Nephron progenitor cell (in vitro differentiated cells): ENCODE results near the gene ITIH3.

ENCODE experiments used
- DNase-seq: peaks from one replicate; pipeline ENCODE4 v3.0.0; 2021
- H3K27ac Mint-ChIP-seq: 2 replicates; pipeline ENCODE4 v1.8.0; 2021; ENCODE audit warnings: mild to moderate bottlenecking, moderate library complexity, mixed read lengths
- H3K27me3 Mint-ChIP-seq: 2 replicates; pipeline ENCODE4 v1.8.0; 2021; ENCODE audit warnings: mild to moderate bottlenecking, low read depth, mixed read lengths; ENCODE audit not compliant: poor library complexity
- H3K36me3 Mint-ChIP-seq: 2 replicates; pipeline ENCODE4 v1.8.0; 2021; ENCODE audit warnings: low read depth, mixed read lengths
- H3K4me1 Mint-ChIP-seq: 2 replicates; pipeline ENCODE4 v1.8.0; 2021; ENCODE audit warnings: mixed read lengths
- H3K4me3 Mint-ChIP-seq: 2 replicates; pipeline ENCODE4 v1.8.0; 2021; ENCODE audit warnings: mild to moderate bottlenecking, moderate library complexity, mixed read lengths
- H3K9me3 Mint-ChIP-seq: 2 replicates; pipeline ENCODE4 v1.8.0; 2021; ENCODE audit warnings: mild to moderate bottlenecking, moderate library complexity, mixed read lengths
- TF ChIP-seq, protein P1 (sequence below): fragments of 200-600 bp; sonication (generic); IDR thresholded peaks from 2 replicates; pipeline ENCODE4 v1.5.0; 2021; ENCODE audit warnings: antibody characterized with exemption

Gene ITIH3

DNA sequence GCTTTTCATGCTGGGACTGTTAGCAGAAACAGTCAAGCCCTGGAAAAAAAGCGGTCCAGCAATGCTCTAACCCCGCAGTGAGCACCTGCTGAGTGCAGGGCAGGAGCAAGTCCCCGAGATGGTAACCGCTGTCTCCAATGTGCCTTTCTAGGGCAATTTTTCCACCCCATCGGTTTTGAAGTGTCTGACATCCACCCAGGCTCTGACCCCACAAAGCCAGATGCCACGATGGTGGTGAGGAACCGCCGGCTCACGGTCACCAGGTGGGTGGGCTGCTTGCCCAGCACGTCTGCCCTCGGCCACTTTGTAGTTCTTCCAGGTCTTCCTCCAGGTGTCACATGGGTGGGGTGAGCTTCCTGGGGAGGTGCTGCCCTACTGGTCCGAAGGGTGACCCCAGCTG, 3.2 kb upstream of the ITIH3 start:
- Mint-ChIP-seq H3K4me3 (no peak overlapping the region), H3K27me3 (peaks cover 17% of the 10 kb centered on the region), H3K36me3 (no peaks in the 10 kb centered on the region), H3K27ac (no peak overlapping the region), H3K4me1 (peaks cover 51% of the 10 kb centered on the region), H3K9me3 (no peaks in the 10 kb centered on the region)
- DNase-seq: no peak
- TF ChIP-seq, protein P1, sequence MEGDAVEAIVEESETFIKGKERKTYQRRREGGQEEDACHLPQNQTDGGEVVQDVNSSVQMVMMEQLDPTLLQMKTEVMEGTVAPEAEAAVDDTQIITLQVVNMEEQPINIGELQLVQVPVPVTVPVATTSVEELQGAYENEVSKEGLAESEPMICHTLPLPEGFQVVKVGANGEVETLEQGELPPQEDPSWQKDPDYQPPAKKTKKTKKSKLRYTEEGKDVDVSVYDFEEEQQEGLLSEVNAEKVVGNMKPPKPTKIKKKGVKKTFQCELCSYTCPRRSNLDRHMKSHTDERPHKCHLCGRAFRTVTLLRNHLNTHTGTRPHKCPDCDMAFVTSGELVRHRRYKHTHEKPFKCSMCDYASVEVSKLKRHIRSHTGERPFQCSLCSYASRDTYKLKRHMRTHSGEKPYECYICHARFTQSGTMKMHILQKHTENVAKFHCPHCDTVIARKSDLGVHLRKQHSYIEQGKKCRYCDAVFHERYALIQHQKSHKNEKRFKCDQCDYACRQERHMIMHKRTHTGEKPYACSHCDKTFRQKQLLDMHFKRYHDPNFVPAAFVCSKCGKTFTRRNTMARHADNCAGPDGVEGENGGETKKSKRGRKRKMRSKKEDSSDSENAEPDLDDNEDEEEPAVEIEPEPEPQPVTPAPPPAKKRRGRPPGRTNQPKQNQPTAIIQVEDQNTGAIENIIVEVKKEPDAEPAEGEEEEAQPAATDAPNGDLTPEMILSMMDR: no peak

DNA sequence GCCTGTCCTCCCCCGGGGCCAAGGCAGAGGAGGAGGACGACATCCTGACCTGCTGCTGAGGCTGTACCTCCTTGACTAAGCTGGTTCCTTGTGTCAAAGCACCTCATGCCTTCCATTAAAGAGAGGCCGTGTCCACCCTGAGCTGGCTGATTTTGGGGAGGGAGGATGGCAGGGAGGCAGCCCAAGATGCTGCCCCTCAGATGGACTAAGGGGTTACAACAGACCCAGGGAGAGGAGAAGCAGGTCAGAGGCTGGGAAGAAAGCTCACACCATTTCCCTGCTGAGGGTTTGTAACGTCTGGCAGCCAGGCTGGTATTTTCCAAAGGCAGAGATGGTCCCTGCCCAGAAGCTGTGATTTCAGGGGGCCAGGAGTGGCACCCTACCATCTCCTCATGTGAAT, 2.7 kb upstream of the ITIH3 start:
- H3K4me1 Mint-ChIP-seq: peaks cover 51% of the 10 kb centered on the region

DNA sequence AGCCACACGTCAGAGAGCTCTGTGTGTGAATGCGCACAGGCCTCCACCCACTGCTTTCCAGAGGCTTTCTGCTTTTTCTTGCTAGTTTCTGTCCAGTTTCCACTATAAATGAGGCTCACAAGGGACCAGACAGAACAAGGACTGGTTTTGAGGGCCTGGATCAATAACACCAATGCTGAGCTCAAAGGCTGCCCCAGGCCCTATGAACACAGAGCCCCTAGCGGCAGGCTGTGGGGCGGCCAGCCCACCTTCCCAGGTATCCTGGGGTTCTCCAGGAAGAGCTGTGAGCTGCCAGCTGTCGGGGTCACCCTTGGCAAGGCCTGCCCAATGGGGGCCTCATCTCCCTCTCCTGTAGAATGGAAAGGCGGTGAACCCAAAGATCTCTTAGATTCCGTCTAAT, 2.2 kb upstream of the ITIH3 start:
- peaks cover 49% of the 10 kb centered on the region for H3K4me1 Mint-ChIP-seq
- no peak overlapping the region for H3K4me3 Mint-ChIP-seq
- H3K27ac Mint-ChIP-seq: no peak overlapping the region
- no peak for DNase-seq
- H3K27me3 Mint-ChIP-seq: peaks cover 13% of the 10 kb centered on the region
- H3K9me3 Mint-ChIP-seq: no peaks in the 10 kb centered on the region
- no peaks in the 10 kb centered on the region for H3K36me3 Mint-ChIP-seq
- TF ChIP-seq, protein P1: peak; percentile 39

More for the DNA sequence above, 2.7 kb upstream of the ITIH3 start:
- TF ChIP-seq, protein P1: no peak
- DNase-seq: no peak
- H3K36me3 Mint-ChIP-seq: no peaks in the 10 kb centered on the region
- H3K27me3 Mint-ChIP-seq: peaks cover 13% of the 10 kb centered on the region
- no peaks in the 10 kb centered on the region for H3K9me3 Mint-ChIP-seq
- no peak overlapping the region for H3K4me3 Mint-ChIP-seq
- no peak overlapping the region for H3K27ac Mint-ChIP-seq

DNA sequence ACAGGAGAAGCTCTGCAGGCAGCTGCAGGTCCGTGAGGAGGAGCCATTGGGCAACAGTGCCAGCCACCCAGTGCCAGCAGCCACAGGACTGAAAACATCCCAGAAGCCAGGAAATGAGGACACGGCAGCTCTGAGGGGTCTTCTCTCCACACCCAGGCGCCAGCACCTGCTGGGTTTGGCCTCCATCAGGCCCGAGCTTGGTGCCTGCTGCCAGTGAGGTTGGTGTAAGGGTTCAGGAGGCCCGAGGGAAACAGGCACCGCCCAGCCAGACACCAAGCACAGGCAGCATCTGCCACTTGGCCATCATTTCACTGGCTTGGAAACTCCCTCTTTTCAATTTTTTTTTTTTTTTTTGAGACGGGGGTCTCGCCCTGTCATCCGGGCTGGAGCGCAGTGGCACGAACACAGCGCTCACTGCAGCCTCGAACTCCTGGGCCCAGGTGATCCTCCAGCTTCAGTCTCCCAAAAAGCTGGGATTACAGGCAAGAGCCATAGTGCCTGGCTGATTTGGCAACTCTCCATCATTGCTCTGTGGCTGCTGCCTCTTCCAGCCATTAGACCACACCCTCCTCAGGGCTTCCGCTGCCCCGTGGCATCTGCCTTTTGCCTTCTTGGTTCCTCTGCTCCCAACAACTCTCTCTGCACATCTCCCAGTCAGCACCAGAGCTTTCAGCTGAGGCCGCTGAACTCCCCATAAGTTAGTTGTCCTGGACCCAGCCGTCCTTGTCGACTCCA, 1.5 kb upstream of the ITIH3 start:
- H3K4me3 Mint-ChIP-seq: no peak overlapping the region
- H3K9me3 Mint-ChIP-seq: no peaks in the 10 kb centered on the region
- peaks cover 13% of the 10 kb centered on the region for H3K27me3 Mint-ChIP-seq
- H3K36me3 Mint-ChIP-seq: no peaks in the 10 kb centered on the region
- H3K4me1 Mint-ChIP-seq: peaks cover 43% of the 10 kb centered on the region
- DNase-seq: no peak
- H3K27ac Mint-ChIP-seq: no peak overlapping the region
- TF ChIP-seq, protein P1: no peak

DNA sequence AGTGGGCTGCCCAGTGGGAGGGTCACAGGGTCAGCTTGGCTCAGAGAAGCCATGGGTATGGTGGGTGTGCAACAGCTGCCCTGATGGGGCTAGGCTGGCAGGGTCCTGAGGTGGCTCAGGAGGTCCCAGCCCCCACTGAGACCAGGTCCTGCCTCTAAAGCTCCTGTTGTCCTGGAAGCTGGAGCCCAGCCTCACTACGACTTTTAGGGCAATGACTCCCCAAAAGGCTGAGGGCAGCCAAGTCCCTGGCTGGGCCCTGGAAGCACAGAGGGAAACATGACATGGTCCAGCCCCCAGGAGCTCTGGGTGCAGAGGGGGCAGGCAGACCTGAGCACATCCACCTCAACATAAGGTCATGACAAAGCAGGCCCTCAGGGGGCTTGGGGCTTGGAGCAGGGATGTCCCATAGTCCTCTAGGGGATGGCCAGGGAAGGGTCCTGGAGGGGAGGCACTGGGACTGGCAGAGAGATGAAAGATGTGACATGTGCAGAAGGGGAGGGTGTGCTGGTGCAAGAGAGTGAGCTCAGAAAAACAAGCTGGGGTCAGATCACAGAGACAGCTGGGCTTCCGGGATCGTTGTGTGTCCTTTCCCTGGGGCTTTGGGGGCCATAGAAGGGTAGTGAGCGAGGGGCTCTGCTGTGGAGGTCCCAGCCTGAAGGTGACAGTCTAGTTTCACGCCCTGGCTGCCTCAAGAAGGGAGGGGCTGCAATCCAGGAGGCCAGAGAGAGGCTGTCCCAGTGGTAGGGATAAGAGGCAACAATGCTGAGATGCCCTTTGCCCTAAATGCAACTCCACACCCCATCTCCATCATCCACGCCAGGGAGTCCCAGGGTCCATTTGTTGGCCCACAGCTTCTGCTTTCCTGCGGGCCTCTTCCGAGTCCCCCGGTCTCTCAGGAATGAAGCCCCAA, 639 bp upstream of the ITIH3 start:
- TF ChIP-seq, protein P1: no peak
- Mint-ChIP-seq H3K4me3 (no peak overlapping the region), H3K9me3 (no peaks in the 10 kb centered on the region), H3K27me3 (peaks cover 13% of the 10 kb centered on the region), H3K4me1 (peaks cover 43% of the 10 kb centered on the region), H3K36me3 (no peaks in the 10 kb centered on the region), H3K27ac (peak overlapping the region; percentile 92)
- DNase-seq: no peak
